LNCAP (cell line): ENCODE measurements around the gene CELA2B.

Experiments
- CTCF ChIP-seq: fragments of 450-650 bp; IDR thresholded peaks from 2 replicates; pipeline ENCODE4 v1.5.1; 2017; ENCODE audit warnings: mild to moderate bottlenecking

Gene CELA2B

GRCh38 chr1:15519625-15520024, 43.7 kb downstream of the CELA2B start:
- no peak for TF ChIP-seq CTCF

GRCh38 chr1:15522551-15522950, 46.6 kb downstream of the CELA2B start:
- TF ChIP-seq CTCF = no peak

- no peak for TF ChIP-seq CTCF
Measured at GRCh38 chr1:15523104-15524020, 47.5 kb downstream of the CELA2B start.

GRCh38 chr1:15524021-15524282, 48.0 kb downstream of the CELA2B start, which contains the start of gene CASP9:
TSS of gene CASP9 (minus strand) at chr1:15524215. CDS start at chr1:15524200, 15 bp downstream.
- no peak for TF ChIP-seq CTCF

GRCh38 chr1:15524283-15525049, 48.6 kb downstream of the CELA2B start:
- TF ChIP-seq CTCF = no peak

- no peak for TF ChIP-seq CTCF
Measured at GRCh38 chr1:15525050-15526020, 49.4 kb downstream of the CELA2B start.

- no peak for TF ChIP-seq CTCF
Measured at GRCh38 chr1:15526021-15526489, 50.2 kb downstream of the CELA2B start.
